H1 (cell line): Measurements from ENCODE around the gene HERC3. TPM values are rescaled to one million over a fixed set of nuclear protein-coding genes. Genes with fewer than 3 reads are reported as not detected.

Experiments used
- CTCF ChIA-PET: fragments of 300-600 bp; sonication (Branson Sonifier 250); formaldehyde crosslinking; loops from one replicate; lab custom pipeline; 2021; ENCODE audit not compliant: partially characterized antibody; lab: Charles Lee
- POLR2A ChIA-PET: fragments of 300-600 bp; sonication (Branson Sonifier 250); formaldehyde crosslinking; loops from one replicate; lab custom pipeline; 2021; ENCODE audit warnings: inconsistent platforms; ENCODE audit not compliant: partially characterized antibody; lab: Charles Lee
- DNase-seq, 2 experiments: peaks; one replicate each; pipeline versions ENCODE4 v3.0.0 to v3.0.0-alpha.2; 2010 to 2022; ENCODE audit warnings: low spot score in 2 of 2, low read depth in 1 of 2, mixed read lengths in 1 of 2
- FAIRE-seq: peaks from 2 replicates; lab custom pipeline; 2011; peaks lifted over from hg19 to GRCh38; lab: Jason Lieb, UNC
- H2AFZ ChIP-seq: 2 replicates; pipeline ENCODE4 v1.8.1; 2012; ENCODE audit warnings: low read length, inconsistent platforms
- H2AK5ac ChIP-seq: 2 replicates; pipeline ENCODE4 v1.6.1; 2013; ENCODE audit warnings: low read depth, low read length
- H2BK120ac ChIP-seq: replicated peaks from 2 replicates; pipeline ENCODE3; 2013; ENCODE audit warnings: low read depth, low read length, inconsistent platforms
- H2BK12ac ChIP-seq: 2 replicates; pipeline ENCODE4 v1.6.1; 2013; ENCODE audit warnings: low read depth, low read length
- H2BK15ac ChIP-seq: 2 replicates; pipeline ENCODE4 v1.6.1; 2013; ENCODE audit warnings: low read length
- H2BK20ac ChIP-seq: 2 replicates; pipeline ENCODE4 v1.6.1; 2013; ENCODE audit warnings: low read length
- H2BK5ac ChIP-seq: 2 replicates; pipeline ENCODE4 v1.6.1; 2013; ENCODE audit warnings: low read depth, low read length
- H3K14ac ChIP-seq: 2 replicates; pipeline ENCODE4 v1.6.1; 2013; ENCODE audit warnings: inconsistent platforms; ENCODE audit not compliant: insufficient read length
- H3K18ac ChIP-seq: 2 replicates; pipeline ENCODE4 v1.6.1; 2013; ENCODE audit warnings: low read length; ENCODE audit errors: extremely low read depth
- H3K23ac ChIP-seq: 2 replicates; pipeline ENCODE4 v1.6.1; 2013; ENCODE audit warnings: inconsistent platforms; ENCODE audit not compliant: insufficient read length
- H3K23me2 ChIP-seq: 2 replicates; pipeline ENCODE4 v1.6.1; 2013; ENCODE audit warnings: low read depth, low read length
- H3K27ac ChIP-seq: 2 replicates; pipeline ENCODE4 v1.6.1; 2011; ENCODE audit warnings: low read depth, low read length, inconsistent platforms
- H3K27me3 ChIP-seq, 4 experiments: replicated peaks in 1 of 4; 1 replicate in 1 of 4; 2 replicates in 3 of 4; pipeline versions ENCODE4 v1.6.1 to v1.8.1; 2011 to 2013; ENCODE audit warnings: low read length in 3 of 4, mild to moderate bottlenecking in 3 of 4, inconsistent platforms in 2 of 4, mixed read lengths in 2 of 4, moderate library complexity in 1 of 4; ENCODE audit not compliant: control insufficient read depth in 3 of 4, insufficient read depth in 3 of 4; ENCODE audit errors: extremely low read depth in 1 of 4
- H3K36me3 ChIP-seq, 4 experiments: 2 replicates each; pipeline versions ENCODE4 v1.6.1 to v1.8.1; 2011 to 2013; ENCODE audit warnings: mild to moderate bottlenecking in 4 of 4, low read length in 3 of 4, moderate library complexity in 2 of 4, control low read depth in 1 of 4, inconsistent platforms in 1 of 4; ENCODE audit not compliant: insufficient read depth in 4 of 4, control insufficient read depth in 2 of 4
- H3K4ac ChIP-seq: replicated peaks from 2 replicates; pipeline ENCODE3; 2013; ENCODE audit warnings: low read length, low read depth, mixed read lengths, inconsistent platforms; ENCODE audit not compliant: insufficient read length
- H3K4me1 ChIP-seq, 4 experiments: replicated peaks in 1 of 4; 1 replicate in 1 of 4; 2 replicates in 3 of 4; pipeline versions ENCODE4 v1.6.1 to v1.8.1; 2011 to 2013; ENCODE audit warnings: low read length in 3 of 4, inconsistent platforms in 2 of 4, mixed read lengths in 1 of 4; ENCODE audit not compliant: insufficient read depth in 4 of 4, control insufficient read depth in 3 of 4
- H3K4me2 ChIP-seq, 2 experiments: 2 replicates each; pipeline versions ENCODE4 v1.6.1 to v1.8.1; 2011 to 2013; ENCODE audit warnings: low read depth in 2 of 2, low read length in 2 of 2, control low read depth in 1 of 2, inconsistent platforms in 1 of 2, mild to moderate bottlenecking in 1 of 2; ENCODE audit not compliant: insufficient read depth in 1 of 2
- H3K4me3 ChIP-seq, 4 experiments: fragments of 200-600, 300-600 bp in 1 of 4; sonication (generic), shearing (Covaris generic), sonication (Bioruptor Twin) in 1 of 4; 2 replicates each; pipeline versions ENCODE4 v1.5.1 to v1.8.1; 2011 to 2016; ENCODE audit warnings: low read length in 4 of 4, low read depth in 3 of 4, control low read depth in 2 of 4, inconsistent platforms in 2 of 4, mild to moderate bottlenecking in 2 of 4, mixed read lengths in 1 of 4, moderate library complexity in 1 of 4; ENCODE audit not compliant: insufficient read depth in 2 of 4; ENCODE audit errors: extremely low read depth in 1 of 4
- H3K56ac ChIP-seq: replicated peaks from 2 replicates; pipeline ENCODE3; 2013; ENCODE audit warnings: low read depth, mild to moderate bottlenecking, mixed read lengths, low read length, inconsistent platforms; ENCODE audit not compliant: insufficient read length
- H3K79me1 ChIP-seq: 2 replicates; pipeline ENCODE4 v1.6.1; 2013; ENCODE audit warnings: low read depth, low read length, control low read depth
- H3K79me2 ChIP-seq, 2 experiments: 2 replicates each; pipeline versions ENCODE4 v1.6.1 to v1.8.1; 2012 to 2013; ENCODE audit warnings: low read length in 2 of 2, mild to moderate bottlenecking in 2 of 2, inconsistent platforms in 1 of 2; ENCODE audit not compliant: insufficient read depth in 2 of 2, control insufficient read depth in 1 of 2
- H3K9ac ChIP-seq, 4 experiments: replicated peaks in 1 of 4; 1 replicate in 1 of 4; 2 replicates in 3 of 4; pipeline versions ENCODE4 v1.6.1 to v1.8.1; 2011 to 2013; ENCODE audit warnings: low read depth in 3 of 4, low read length in 3 of 4, control low read depth in 2 of 4, mild to moderate bottlenecking in 2 of 4, moderate library complexity in 2 of 4, inconsistent platforms in 1 of 4; ENCODE audit errors: extremely low read depth in 1 of 4
- H3K9me3 ChIP-seq, 2 experiments: 2 replicates each; pipeline versions ENCODE4 v1.6.1 to v1.8.1; 2012 to 2013; ENCODE audit warnings: mild to moderate bottlenecking in 2 of 2, moderate library complexity in 2 of 2, control low read depth in 1 of 2, inconsistent platforms in 1 of 2, low read depth in 1 of 2, low read length in 1 of 2, mixed read lengths in 1 of 2; ENCODE audit not compliant: insufficient read depth in 2 of 2
- H4K20me1 ChIP-seq, 2 experiments: replicated peaks in 1 of 2; 2 replicates each; pipeline versions ENCODE3 to v1.8.1; 2011 to 2013; ENCODE audit warnings: inconsistent platforms in 2 of 2, low read length in 2 of 2, mild to moderate bottlenecking in 1 of 2; ENCODE audit not compliant: insufficient read depth in 2 of 2, control insufficient read depth in 1 of 2
- H4K5ac ChIP-seq: 2 replicates; pipeline ENCODE4 v1.6.1; 2013; ENCODE audit warnings: low read length, low read depth, mixed read lengths, inconsistent platforms; ENCODE audit not compliant: insufficient read length
- H4K8ac ChIP-seq: 2 replicates; pipeline ENCODE4 v1.8.0; 2013; ENCODE audit warnings: mild to moderate bottlenecking, moderate library complexity, low read length, inconsistent platforms; ENCODE audit not compliant: insufficient read depth; ENCODE audit errors: extremely low read depth
- H4K91ac ChIP-seq: replicated peaks from 2 replicates; pipeline ENCODE3; 2013; ENCODE audit warnings: low read length, mixed read lengths, inconsistent platforms; ENCODE audit not compliant: insufficient read length
- ASH2L ChIP-seq: fragments of 200-600, 300-600 bp; sonication (generic); IDR thresholded peaks from one replicate; pipeline ENCODE4 v1.7.1; 2017; ENCODE audit warnings: low read length
- CEBPB ChIP-seq: IDR thresholded peaks from 2 replicates; pipeline ENCODE4 v1.6.1; 2012; ENCODE audit warnings: low read depth, low read length
- CHD1 ChIP-seq: IDR thresholded peaks from 2 replicates; pipeline ENCODE4 v1.6.1; 2012; ENCODE audit warnings: low read depth, low read length, improper control_type of control experiment
- EGR1 ChIP-seq: IDR thresholded peaks from 2 replicates; pipeline ENCODE4 v1.6.1; 2011; ENCODE audit warnings: low read depth, low read length, borderline replicate concordance
- EZH2 ChIP-seq: fragments of 200-600 bp; sonication (generic); IDR thresholded peaks from 2 replicates; pipeline ENCODE4 v1.7.1; 2012; ENCODE audit warnings: low read depth, mild to moderate bottlenecking, moderate library complexity, low read length, inconsistent platforms; ENCODE audit not compliant: severe bottlenecking
- RNF2 ChIP-seq: fragments of 200-900, 300-1000 bp; sonication (generic); IDR thresholded peaks from 2 replicates; pipeline ENCODE4 v1.7.1; 2016; ENCODE audit warnings: borderline replicate concordance, low read depth, mild to moderate bottlenecking, antibody characterized with exemption, low read length; ENCODE audit not compliant: poor library complexity, severe bottlenecking; ENCODE audit errors: missing control alignments
- SAP30 ChIP-seq: fragments of 300-600 bp; sonication (generic); IDR thresholded peaks from 2 replicates; pipeline ENCODE4 v1.7.1; 2012; ENCODE audit warnings: low read length, moderate library complexity, mild to moderate bottlenecking, inconsistent platforms; ENCODE audit not compliant: insufficient read depth, insufficient replicate concordance
- TAF7 ChIP-seq: optimal IDR thresholded peaks from 2 replicates; pipeline ENCODE3; 2011; ENCODE audit warnings: low read depth, mild to moderate bottlenecking, inconsistent platforms, low read length, moderate library complexity, borderline replicate concordance
- WGBS, 2 experiments: shearing (Covaris generic) in 1 of 2; methylation state at CpG; one replicate each; pipeline versions ENCODE4 v1.1.6 to v1.1.7; 2013 to 2015; ENCODE audit warnings: low lambda C conversion rate in 2 of 2, mixed read lengths in 2 of 2, inconsistent platforms in 1 of 2, low coverage in 1 of 2, missing lambda C conversion rate in 1 of 2; ENCODE audit not compliant: insufficient replicate concordance in 2 of 2, insufficient coverage in 1 of 2, insufficient read length in 1 of 2; ENCODE audit errors: extremely low coverage in 1 of 2, missing lambda C conversion rate in 1 of 2; 5-methylcytosine and 5-hydroxymethylcytosine counted together
- polyA plus RNA-seq, 7 experiments: library from polyadenylated mRNA; depleted of rRNA in 3 of 7; stranded (reverse) in 5 of 7; unstranded in 2 of 7; fragments of >200 nt in 5 of 7; fragments of 200-250 nt in 2 of 7; gene quantifications; 1 replicate in 5 of 7; 2 replicates in 1 of 7; 4 replicates in 1 of 7; pipeline versions ENCODE4 v1.2.1 to v1.2.3, GENCODE V29; 2011 to 2013; ENCODE audit warnings: missing spikeins in 2 of 7, mixed read lengths in 2 of 7
- total RNA-seq: library from RNA; stranded (reverse); fragmentation: NEBNext Ultra II Directional; extraction: Animal tissue kit (Norgen Biotek cat#: 25700); gene quantifications from 2 replicates; pipeline ENCODE4 v1.2.1, GENCODE V29; 2021
- TF ChIP-seq, protein P1 (sequence below), 3 experiments: IDR thresholded peaks; 1 replicate in 2 of 3; 2 replicates in 1 of 3; pipeline versions ENCODE4 v1.5.1 to v1.6.1; 2011; ENCODE audit warnings: low read length in 3 of 3, mild to moderate bottlenecking in 3 of 3, inconsistent platforms in 2 of 3, low read depth in 1 of 3, moderate library complexity in 1 of 3; ENCODE audit not compliant: insufficient read depth in 1 of 3; ENCODE audit errors: control extremely low read depth in 1 of 3

The HERC3 gene
- total and polyA plus RNA-seq, 2 of the 8 experiments (the other 6 are each of a cell fraction or from before 2014, with no cell fraction given), result 1.4 to 5.7 TPM

- 92% methylated on average over 3 of the region's 3 CpGs; no CpG with 5 or more reads in 1 of the 2 experiments for WGBS, 2 experiments
- CTCF ChIA-PET, result interaction anchor here (0.6 to 4.2 kb wide), 25 partner anchors 10 to 452 kb away, joined by 3 to 32 read pairs (median 4); no protein-coding TSS in a partner anchor
- POLR2A ChIA-PET, result interaction anchor here (0.6 to 1.7 kb wide), 3 partner anchors 8 to 182 kb away, joined by 3 to 5 read pairs (median 3); partner anchors contain the start of genes NAP1L5 and PYURF
- Histone ChIP-seq H3K23ac (no peak overlapping the region), H3K79me1 (no peaks in the 10 kb centered on the region), H4K91ac (no peak overlapping the region), H2AFZ (no peak overlapping the region), H3K23me2 (no peaks in the 10 kb centered on the region), H3K18ac (no peak overlapping the region), H2BK120ac (no peak overlapping the region), H2BK5ac (no peak overlapping the region), H3K27ac (no peak overlapping the region), H3K4me2 (no peak overlapping the region), H4K20me1 (no peaks in the 10 kb centered on the region), H3K14ac (no peak overlapping the region), H3K27me3 (no peaks in the 10 kb centered on the region), H2BK20ac (no peak overlapping the region), H3K4me1 (no peaks in the 10 kb centered on the region; a peak in 1 of 7 replicates), H3K79me2 (no peaks in the 10 kb centered on the region), H2AK5ac (no peak overlapping the region), H3K9ac (no peak overlapping the region), H3K56ac (no peak overlapping the region), H4K5ac (no peak overlapping the region), H3K4ac (no peak overlapping the region), H3K36me3 (no peaks in the 10 kb centered on the region), H4K8ac (no peak overlapping the region), H3K4me3 (no peak overlapping the region), H3K9me3 (no peaks in the 10 kb centered on the region), H2BK12ac (no peak overlapping the region), H2BK15ac (no peak overlapping the region)
- FAIRE-seq, result no peak
- no peak for DNase-seq
- TF ChIP-seq EGR1, result no peak
- no peak for TF ChIP-seq SAP30
- no peak for TF ChIP-seq CEBPB
- no peak for TF ChIP-seq RNF2
- TF ChIP-seq EZH2, result no peak
- TF ChIP-seq ASH2L, result no peak
- no peak for TF ChIP-seq TAF7
- no peak for TF ChIP-seq CHD1
- TF ChIP-seq, protein P1, sequence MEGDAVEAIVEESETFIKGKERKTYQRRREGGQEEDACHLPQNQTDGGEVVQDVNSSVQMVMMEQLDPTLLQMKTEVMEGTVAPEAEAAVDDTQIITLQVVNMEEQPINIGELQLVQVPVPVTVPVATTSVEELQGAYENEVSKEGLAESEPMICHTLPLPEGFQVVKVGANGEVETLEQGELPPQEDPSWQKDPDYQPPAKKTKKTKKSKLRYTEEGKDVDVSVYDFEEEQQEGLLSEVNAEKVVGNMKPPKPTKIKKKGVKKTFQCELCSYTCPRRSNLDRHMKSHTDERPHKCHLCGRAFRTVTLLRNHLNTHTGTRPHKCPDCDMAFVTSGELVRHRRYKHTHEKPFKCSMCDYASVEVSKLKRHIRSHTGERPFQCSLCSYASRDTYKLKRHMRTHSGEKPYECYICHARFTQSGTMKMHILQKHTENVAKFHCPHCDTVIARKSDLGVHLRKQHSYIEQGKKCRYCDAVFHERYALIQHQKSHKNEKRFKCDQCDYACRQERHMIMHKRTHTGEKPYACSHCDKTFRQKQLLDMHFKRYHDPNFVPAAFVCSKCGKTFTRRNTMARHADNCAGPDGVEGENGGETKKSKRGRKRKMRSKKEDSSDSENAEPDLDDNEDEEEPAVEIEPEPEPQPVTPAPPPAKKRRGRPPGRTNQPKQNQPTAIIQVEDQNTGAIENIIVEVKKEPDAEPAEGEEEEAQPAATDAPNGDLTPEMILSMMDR (IDR thresholded peaks at IDR 0.05; ENCODE audit: control extremely low read depth in 1 of 3, insufficient read depth in 1 of 3, low read depth in 1 of 3, low read length in 3 of 3), result no peak
Observed at GRCh38 chr4:88705805-88706492, 113.7 kb downstream of the HERC3 start.
